ENCODE results near the gene CNTN3.

DNA sequence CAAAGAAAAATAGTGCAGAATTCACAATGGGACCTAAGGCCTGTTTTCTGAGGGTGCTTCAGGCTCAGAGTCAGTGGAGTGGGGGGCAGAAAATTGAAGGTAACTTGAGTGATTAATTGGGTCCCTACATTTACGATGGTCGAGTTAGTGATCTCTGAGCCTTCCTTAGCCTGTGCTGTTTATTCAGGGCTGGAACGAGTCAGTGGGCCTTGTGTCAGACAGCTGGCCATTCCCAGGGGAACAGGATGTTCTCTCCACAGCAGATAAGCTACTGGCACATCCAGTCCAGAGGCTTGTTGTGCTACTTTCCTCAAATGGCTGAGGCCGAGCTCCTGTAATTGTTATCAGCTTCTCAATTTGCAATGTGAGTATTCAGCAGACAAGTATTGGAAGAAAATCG lies 29.2 kb upstream of the CNTN3 start:
- TF ChIP-seq CTCF (IDR thresholded peaks at IDR 0.05): no peak
- TF ChIP-seq POLR2A (IDR thresholded peaks at IDR 0.05): no peak

Data from esophagus squamous epithelium (tissue), 4 donors.